Astrocyte (in vitro differentiated cells and primary cell): Measurements from ENCODE around the gene STK33.

Source experiments
- CTCF ChIP-seq: IDR thresholded peaks from 2 replicates; pipeline ENCODE4 v1.5.1; 2011; ENCODE audit warnings: low read depth, mild to moderate bottlenecking, inconsistent platforms, low read length, moderate library complexity; ENCODE audit not compliant: insufficient read depth
- EZH2 ChIP-seq: IDR thresholded peaks from 2 replicates; pipeline ENCODE4 v1.6.1; 2012; ENCODE audit warnings: mild to moderate bottlenecking, low read length, inconsistent platforms; ENCODE audit not compliant: insufficient read depth

GRCh38 chr11:8389029-8389996, 204.7 kb downstream of the STK33 start:
- TF ChIP-seq CTCF, result no peak
- no peak for TF ChIP-seq EZH2
